ENCODE measurements around the gene CCN2.

DNA sequence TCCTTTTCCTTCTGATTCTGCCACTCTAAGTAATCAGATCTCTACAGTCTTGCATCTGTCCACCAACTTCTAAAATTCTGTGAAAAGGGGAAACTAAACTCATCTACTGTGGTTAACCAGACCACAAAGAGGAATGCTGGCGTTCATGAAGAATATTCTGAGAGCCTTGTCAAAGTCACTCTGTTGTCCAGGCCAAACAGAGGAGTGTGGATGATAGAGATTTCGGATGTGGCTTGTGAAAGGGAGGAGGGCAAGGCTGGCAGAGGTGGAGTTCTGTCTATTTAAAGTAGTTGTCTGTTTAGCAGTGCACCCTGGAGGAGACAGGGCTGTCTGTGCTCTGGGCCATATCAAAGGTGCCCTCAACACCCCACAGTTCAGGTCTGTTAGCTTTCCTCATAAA is 33.9 kb downstream of the CCN2 start:
- TF ChIP-seq, protein P1, sequence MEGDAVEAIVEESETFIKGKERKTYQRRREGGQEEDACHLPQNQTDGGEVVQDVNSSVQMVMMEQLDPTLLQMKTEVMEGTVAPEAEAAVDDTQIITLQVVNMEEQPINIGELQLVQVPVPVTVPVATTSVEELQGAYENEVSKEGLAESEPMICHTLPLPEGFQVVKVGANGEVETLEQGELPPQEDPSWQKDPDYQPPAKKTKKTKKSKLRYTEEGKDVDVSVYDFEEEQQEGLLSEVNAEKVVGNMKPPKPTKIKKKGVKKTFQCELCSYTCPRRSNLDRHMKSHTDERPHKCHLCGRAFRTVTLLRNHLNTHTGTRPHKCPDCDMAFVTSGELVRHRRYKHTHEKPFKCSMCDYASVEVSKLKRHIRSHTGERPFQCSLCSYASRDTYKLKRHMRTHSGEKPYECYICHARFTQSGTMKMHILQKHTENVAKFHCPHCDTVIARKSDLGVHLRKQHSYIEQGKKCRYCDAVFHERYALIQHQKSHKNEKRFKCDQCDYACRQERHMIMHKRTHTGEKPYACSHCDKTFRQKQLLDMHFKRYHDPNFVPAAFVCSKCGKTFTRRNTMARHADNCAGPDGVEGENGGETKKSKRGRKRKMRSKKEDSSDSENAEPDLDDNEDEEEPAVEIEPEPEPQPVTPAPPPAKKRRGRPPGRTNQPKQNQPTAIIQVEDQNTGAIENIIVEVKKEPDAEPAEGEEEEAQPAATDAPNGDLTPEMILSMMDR (IDR thresholded peaks at IDR 0.05; ENCODE audit: low read length): no peak
- no peak for TF ChIP-seq EZH2 (IDR thresholded peaks at IDR 0.05; ENCODE audit: borderline replicate concordance, low read length)
